Panc1 (cell line): Measurements from ENCODE around the gene KIAA2012. TPM values are rescaled to one million over a fixed set of nuclear protein-coding genes. Genes with fewer than 3 reads are reported as not detected.

Experiments
- ATAC-seq: fragments of 200-7000 bp; cut with Tn5 transposase; 2 replicates; pipeline ENCODE4 v1.9.1; 2020; ENCODE audit warnings: mild to moderate bottlenecking, moderate library complexity
- BruUV-seq: library from RNA; stranded (reverse); fragments of 400-500 nt; replicated peaks from 2 replicates; lab custom pipeline; 2021; lab: Mats Ljungman, UMichigan
- CTCF ChIA-PET: fragments of 300-600 bp; sonication (Branson Sonifier 250); formaldehyde crosslinking; loops from one replicate; lab custom pipeline; 2022; ENCODE audit warnings: antibody characterized with exemption; lab: Charles Lee
- POLR2A ChIA-PET: fragments of 300-600 bp; sonication (Branson Sonifier 250); formaldehyde crosslinking; loops from one replicate; lab custom pipeline; 2022; ENCODE audit warnings: antibody characterized with exemption; lab: Charles Lee
- DNase-seq: peaks from one replicate; pipeline ENCODE4 v3.0.0-alpha.2; 2010; ENCODE audit warnings: low read depth, low spot score
- H3K27ac ChIP-seq: 2 replicates; pipeline ENCODE4 v1.5.1; 2011; ENCODE audit warnings: mild to moderate bottlenecking, low read length, inconsistent platforms
- H3K27me3 ChIP-seq: fragments of 200-500 bp; sonication (Bioruptor generic); 2 replicates; pipeline ENCODE4 v1.6.0; 2014; ENCODE audit warnings: low read length, inconsistent platforms; ENCODE audit not compliant: control insufficient read depth, insufficient read depth
- H3K36me3 ChIP-seq: fragments of 200-500 bp; sonication (Bioruptor generic); 2 replicates; pipeline ENCODE4 v1.5.1; 2014; ENCODE audit warnings: inconsistent platforms, mild to moderate bottlenecking, low read length, moderate library complexity; ENCODE audit not compliant: control insufficient read depth, insufficient read depth
- H3K4me1 ChIP-seq: 2 replicates; pipeline ENCODE4 v1.5.1; 2011; ENCODE audit warnings: inconsistent platforms, mild to moderate bottlenecking, low read length, moderate library complexity; ENCODE audit not compliant: control insufficient read depth, insufficient read depth
- H3K4me3 ChIP-seq, 2 experiments: 2 replicates each; pipeline ENCODE4 v1.5.1; 2011 to 2012; ENCODE audit warnings: low read depth in 2 of 2, low read length in 2 of 2, mild to moderate bottlenecking in 2 of 2, inconsistent platforms in 1 of 2, moderate library complexity in 1 of 2
- H3K9me3 ChIP-seq: fragments of 200-500 bp; sonication (Bioruptor generic); 2 replicates; pipeline ENCODE4 v1.5.1; 2014; ENCODE audit warnings: low read depth, mild to moderate bottlenecking, inconsistent platforms, low read length, moderate library complexity; ENCODE audit not compliant: control insufficient read depth, insufficient read depth
- POLR2AphosphoS5 ChIP-seq: IDR thresholded peaks from 2 replicates; pipeline ENCODE4 v1.6.1; 2012; ENCODE audit warnings: mild to moderate bottlenecking, low read depth, low read length, moderate library complexity
- SIN3A ChIP-seq: IDR thresholded peaks from 2 replicates; pipeline ENCODE4 v1.6.1; 2012; ENCODE audit warnings: low read depth, mild to moderate bottlenecking, low read length, moderate library complexity, borderline replicate concordance; ENCODE audit not compliant: insufficient read depth
- TCF7L2 ChIP-seq: IDR thresholded peaks from 2 replicates; pipeline ENCODE4 v1.6.1; 2011; ENCODE audit warnings: mild to moderate bottlenecking, low read depth, low read length, inconsistent platforms
- in situ Hi-C: cut with HindIII; loops from 2 replicates; pipeline ENCODE4 v1.10.0; 2016; ENCODE audit warnings: low sequenced_read_pairs, low pct_unique_long_range_greater_than_20kb
- intact Hi-C: fragments of 100-400 bp; cut with micrococcal nuclease; formaldehyde crosslinking; loops from one replicate; pipeline ENCODE4 v1.10.0; 2022; ENCODE audit not compliant: unreplicated experiment
- total RNA-seq: library from RNA; stranded (reverse); gene quantifications from one replicate; pipeline ENCODE4 v1.2.1, GENCODE V29; 2021; ENCODE audit not compliant: unreplicated experiment
- TF ChIP-seq, protein P1 (sequence below): fragments of 450-650 bp; IDR thresholded peaks from 2 replicates; pipeline ENCODE4 v1.5.1; 2017; ENCODE audit warnings: mild to moderate bottlenecking
- TF ChIP-seq, protein P2 (sequence below), 2 experiments: IDR thresholded peaks; 2 replicates each; pipeline ENCODE4 v1.6.1; 2011 to 2012; ENCODE audit warnings: low read depth in 2 of 2, control low read depth in 1 of 2, low read length in 1 of 2, mild to moderate bottlenecking in 1 of 2, moderate library complexity in 1 of 2; ENCODE audit not compliant: insufficient read depth in 1 of 2

Gene KIAA2012
- total RNA-seq, 1 experiment from 2014 or later: not detected

DNA sequence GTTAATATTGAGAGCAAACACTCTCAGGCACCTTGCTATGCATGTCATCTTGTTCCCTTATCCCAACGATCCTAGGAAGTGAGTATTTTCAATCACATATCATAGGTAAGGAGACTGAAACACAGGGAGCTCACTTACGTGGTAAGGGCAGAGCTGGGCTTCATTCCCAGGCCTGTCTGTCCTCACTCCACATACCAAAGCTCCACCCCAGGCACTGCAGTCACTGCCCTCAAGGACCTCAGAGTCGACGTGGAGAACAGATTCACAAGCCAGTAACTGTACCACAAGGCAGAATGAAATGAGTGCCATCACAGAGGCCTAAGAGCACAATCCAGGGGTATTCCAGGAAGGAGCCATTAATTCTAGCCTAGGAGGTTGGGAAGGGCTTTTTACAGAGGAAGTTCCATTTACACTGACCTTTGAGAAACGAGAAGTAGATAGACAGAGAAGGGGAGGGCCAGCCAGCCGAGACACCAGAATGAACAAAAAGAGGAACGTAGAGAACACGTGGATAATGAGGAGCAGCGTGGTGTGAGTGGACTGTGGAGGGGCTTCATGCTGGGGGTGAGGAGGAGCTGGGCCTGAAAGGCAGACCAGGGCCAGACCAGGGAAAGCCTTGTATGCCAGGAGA lies 48.6 kb downstream of the KIAA2012 start:
- intact Hi-C loops: no loop called here
- POLR2A ChIA-PET: no interaction called here

DNA sequence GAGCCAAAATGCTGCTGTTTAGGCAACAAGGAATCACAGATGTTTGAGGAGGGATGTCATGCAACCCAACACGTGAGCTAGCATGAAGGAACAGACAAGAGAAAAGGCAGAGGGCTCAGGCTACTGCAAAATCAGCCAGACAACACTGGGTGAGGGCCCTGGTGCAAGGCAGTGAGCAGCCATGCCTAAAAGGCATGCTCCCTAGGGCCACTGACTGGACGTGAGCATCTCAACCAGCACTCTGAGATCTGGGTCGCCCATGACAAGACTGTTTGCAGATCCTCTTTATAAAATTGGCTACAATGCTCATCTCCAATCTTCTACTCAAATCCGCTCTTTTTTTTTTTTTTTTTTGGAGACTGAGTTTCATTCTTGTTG lies 49.1 kb downstream of the KIAA2012 start:
- H3K9me3 ChIP-seq: no peaks in the 10 kb centered on the region
- no TSS peak for BruUV-seq
- ATAC-seq (no peak), DNase-seq (no peak)
- intact Hi-C loops (no loop called here), in situ Hi-C loops (no loop called here)
- no peaks in the 10 kb centered on the region for H3K27me3 ChIP-seq
- POLR2A ChIA-PET: no interaction called here
- H3K4me3 ChIP-seq: no peak overlapping the region
- CTCF ChIA-PET: no interaction called here
- no peaks in the 10 kb centered on the region for H3K36me3 ChIP-seq
- no peak overlapping the region for H3K27ac ChIP-seq
- no peaks in the 10 kb centered on the region for H3K4me1 ChIP-seq
- TF ChIP-seq TCF7L2 (no peak), POLR2AphosphoS5 (no peak), SIN3A (no peak)
- TF ChIP-seq, protein P1, sequence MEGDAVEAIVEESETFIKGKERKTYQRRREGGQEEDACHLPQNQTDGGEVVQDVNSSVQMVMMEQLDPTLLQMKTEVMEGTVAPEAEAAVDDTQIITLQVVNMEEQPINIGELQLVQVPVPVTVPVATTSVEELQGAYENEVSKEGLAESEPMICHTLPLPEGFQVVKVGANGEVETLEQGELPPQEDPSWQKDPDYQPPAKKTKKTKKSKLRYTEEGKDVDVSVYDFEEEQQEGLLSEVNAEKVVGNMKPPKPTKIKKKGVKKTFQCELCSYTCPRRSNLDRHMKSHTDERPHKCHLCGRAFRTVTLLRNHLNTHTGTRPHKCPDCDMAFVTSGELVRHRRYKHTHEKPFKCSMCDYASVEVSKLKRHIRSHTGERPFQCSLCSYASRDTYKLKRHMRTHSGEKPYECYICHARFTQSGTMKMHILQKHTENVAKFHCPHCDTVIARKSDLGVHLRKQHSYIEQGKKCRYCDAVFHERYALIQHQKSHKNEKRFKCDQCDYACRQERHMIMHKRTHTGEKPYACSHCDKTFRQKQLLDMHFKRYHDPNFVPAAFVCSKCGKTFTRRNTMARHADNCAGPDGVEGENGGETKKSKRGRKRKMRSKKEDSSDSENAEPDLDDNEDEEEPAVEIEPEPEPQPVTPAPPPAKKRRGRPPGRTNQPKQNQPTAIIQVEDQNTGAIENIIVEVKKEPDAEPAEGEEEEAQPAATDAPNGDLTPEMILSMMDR: no peak
- TF ChIP-seq, protein P2, sequence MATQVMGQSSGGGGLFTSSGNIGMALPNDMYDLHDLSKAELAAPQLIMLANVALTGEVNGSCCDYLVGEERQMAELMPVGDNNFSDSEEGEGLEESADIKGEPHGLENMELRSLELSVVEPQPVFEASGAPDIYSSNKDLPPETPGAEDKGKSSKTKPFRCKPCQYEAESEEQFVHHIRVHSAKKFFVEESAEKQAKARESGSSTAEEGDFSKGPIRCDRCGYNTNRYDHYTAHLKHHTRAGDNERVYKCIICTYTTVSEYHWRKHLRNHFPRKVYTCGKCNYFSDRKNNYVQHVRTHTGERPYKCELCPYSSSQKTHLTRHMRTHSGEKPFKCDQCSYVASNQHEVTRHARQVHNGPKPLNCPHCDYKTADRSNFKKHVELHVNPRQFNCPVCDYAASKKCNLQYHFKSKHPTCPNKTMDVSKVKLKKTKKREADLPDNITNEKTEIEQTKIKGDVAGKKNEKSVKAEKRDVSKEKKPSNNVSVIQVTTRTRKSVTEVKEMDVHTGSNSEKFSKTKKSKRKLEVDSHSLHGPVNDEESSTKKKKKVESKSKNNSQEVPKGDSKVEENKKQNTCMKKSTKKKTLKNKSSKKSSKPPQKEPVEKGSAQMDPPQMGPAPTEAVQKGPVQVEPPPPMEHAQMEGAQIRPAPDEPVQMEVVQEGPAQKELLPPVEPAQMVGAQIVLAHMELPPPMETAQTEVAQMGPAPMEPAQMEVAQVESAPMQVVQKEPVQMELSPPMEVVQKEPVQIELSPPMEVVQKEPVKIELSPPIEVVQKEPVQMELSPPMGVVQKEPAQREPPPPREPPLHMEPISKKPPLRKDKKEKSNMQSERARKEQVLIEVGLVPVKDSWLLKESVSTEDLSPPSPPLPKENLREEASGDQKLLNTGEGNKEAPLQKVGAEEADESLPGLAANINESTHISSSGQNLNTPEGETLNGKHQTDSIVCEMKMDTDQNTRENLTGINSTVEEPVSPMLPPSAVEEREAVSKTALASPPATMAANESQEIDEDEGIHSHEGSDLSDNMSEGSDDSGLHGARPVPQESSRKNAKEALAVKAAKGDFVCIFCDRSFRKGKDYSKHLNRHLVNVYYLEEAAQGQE (IDR thresholded peaks at IDR 0.05; ENCODE audit: insufficient read depth in 1 of 2, low read depth in 2 of 2, low read length in 1 of 2): no peak

More for the DNA sequence above, 48.6 kb downstream of the KIAA2012 start:
- TF ChIP-seq TCF7L2: no peak
- no peak for TF ChIP-seq SIN3A
- no peak for TF ChIP-seq POLR2AphosphoS5
- TF ChIP-seq, protein P1: no peak
- TF ChIP-seq, protein P2 (IDR thresholded peaks at IDR 0.05; ENCODE audit: insufficient read depth in 1 of 2, low read depth in 2 of 2, low read length in 1 of 2): no peak
- Histone ChIP-seq H3K27me3 (no peaks in the 10 kb centered on the region), H3K27ac (no peak overlapping the region), H3K9me3 (no peaks in the 10 kb centered on the region), H3K4me3 (no peak overlapping the region), H3K4me1 (no peaks in the 10 kb centered on the region), H3K36me3 (no peaks in the 10 kb centered on the region)
- in situ Hi-C loops: no loop called here
- ATAC-seq (no peak), DNase-seq (no peak)
- CTCF ChIA-PET: no interaction called here
- BruUV-seq: no TSS peak
